ENCODE results near the gene VRTN.

VRTN gene

GRCh38 chr14:74348735-74349463, 628 bp downstream of the VRTN start:
- Histone ChIP-seq H3K9me2 (replicated peaks; ENCODE audit: low read depth, low read length) (no peaks in the 10 kb centered on the region), H3K9ac (ENCODE audit: low read depth, low read length, poor library complexity, severe bottlenecking) (no peak overlapping the region), H3K36me3 (ENCODE audit: insufficient read depth, low read length) (no peaks in the 10 kb centered on the region), H2AFZ (ENCODE audit: low read length) (no peak overlapping the region), H3K27me3 (ENCODE audit: insufficient read depth, low read length, poor library complexity, severe bottlenecking) (no peaks in the 10 kb centered on the region), H3K4me1 (ENCODE audit: insufficient read depth, low read length, poor library complexity, severe bottlenecking) (no peaks in the 10 kb centered on the region), H3K9me3 (ENCODE audit: insufficient read depth, low read depth, low read length) (no peaks in the 10 kb centered on the region), H4K20me1 (ENCODE audit: insufficient read depth, low read length, poor library complexity, severe bottlenecking) (no peaks in the 10 kb centered on the region), H3K4me2 (ENCODE audit: low read depth, low read length, poor library complexity, severe bottlenecking) (no peak overlapping the region), H3F3A (ENCODE audit: low read depth) (no peaks in the 10 kb centered on the region), H3K4me3 (ENCODE audit: low read length, poor library complexity, severe bottlenecking) (no peak overlapping the region), H3K79me2 (ENCODE audit: insufficient read depth, low read length) (no peaks in the 10 kb centered on the region)
- TF ChIP-seq EZH2phosphoT487 (IDR thresholded peaks at IDR 0.05; ENCODE audit: borderline replicate concordance) (no peak), CTCF (conservative IDR thresholded peaks at IDR 0.05; ENCODE audit: low read length) (no peak)

DNA sequence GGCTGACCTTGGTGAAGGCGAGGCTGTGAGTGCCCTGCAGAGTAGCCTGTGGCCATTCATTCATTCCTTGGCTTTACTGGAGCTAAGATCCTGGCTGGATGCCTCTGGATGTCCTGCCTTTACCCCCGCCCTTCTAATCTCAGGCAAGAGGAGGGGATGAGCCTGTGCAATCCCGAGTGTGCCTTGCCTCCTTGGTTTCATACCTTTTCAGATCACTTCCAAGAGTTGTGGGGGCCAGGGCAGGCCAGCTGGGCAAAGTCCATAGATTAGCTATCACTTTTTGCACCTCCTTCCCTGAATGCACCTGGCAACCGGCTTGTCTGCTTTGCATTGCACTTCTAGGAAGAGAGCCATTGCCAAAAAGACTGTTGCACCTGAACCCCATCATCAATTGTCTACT, 1.5 kb downstream of the VRTN start:
- Histone ChIP-seq H2AFZ (ENCODE audit: low read length) (no peak overlapping the region), H3F3A (ENCODE audit: low read depth) (no peaks in the 10 kb centered on the region), H3K27me3 (ENCODE audit: insufficient read depth, low read length, poor library complexity, severe bottlenecking) (no peaks in the 10 kb centered on the region), H3K4me2 (ENCODE audit: low read depth, low read length, poor library complexity, severe bottlenecking) (no peak overlapping the region), H3K9ac (ENCODE audit: low read depth, low read length, poor library complexity, severe bottlenecking) (no peak overlapping the region), H3K9me2 (replicated peaks; ENCODE audit: low read depth, low read length) (no peaks in the 10 kb centered on the region), H3K36me3 (ENCODE audit: insufficient read depth, low read length) (no peaks in the 10 kb centered on the region), H3K9me3 (ENCODE audit: insufficient read depth, low read depth, low read length) (no peaks in the 10 kb centered on the region), H3K4me1 (ENCODE audit: insufficient read depth, low read length, poor library complexity, severe bottlenecking) (no peaks in the 10 kb centered on the region), H4K20me1 (ENCODE audit: insufficient read depth, low read length, poor library complexity, severe bottlenecking) (no peaks in the 10 kb centered on the region), H3K79me2 (ENCODE audit: insufficient read depth, low read length) (no peaks in the 10 kb centered on the region), H3K4me3 (ENCODE audit: low read length, poor library complexity, severe bottlenecking) (no peak overlapping the region)
- no peak for TF ChIP-seq EZH2phosphoT487 (IDR thresholded peaks at IDR 0.05; ENCODE audit: borderline replicate concordance)
- TF ChIP-seq CTCF (conservative IDR thresholded peaks at IDR 0.05; ENCODE audit: low read length), result no peak

DNA sequence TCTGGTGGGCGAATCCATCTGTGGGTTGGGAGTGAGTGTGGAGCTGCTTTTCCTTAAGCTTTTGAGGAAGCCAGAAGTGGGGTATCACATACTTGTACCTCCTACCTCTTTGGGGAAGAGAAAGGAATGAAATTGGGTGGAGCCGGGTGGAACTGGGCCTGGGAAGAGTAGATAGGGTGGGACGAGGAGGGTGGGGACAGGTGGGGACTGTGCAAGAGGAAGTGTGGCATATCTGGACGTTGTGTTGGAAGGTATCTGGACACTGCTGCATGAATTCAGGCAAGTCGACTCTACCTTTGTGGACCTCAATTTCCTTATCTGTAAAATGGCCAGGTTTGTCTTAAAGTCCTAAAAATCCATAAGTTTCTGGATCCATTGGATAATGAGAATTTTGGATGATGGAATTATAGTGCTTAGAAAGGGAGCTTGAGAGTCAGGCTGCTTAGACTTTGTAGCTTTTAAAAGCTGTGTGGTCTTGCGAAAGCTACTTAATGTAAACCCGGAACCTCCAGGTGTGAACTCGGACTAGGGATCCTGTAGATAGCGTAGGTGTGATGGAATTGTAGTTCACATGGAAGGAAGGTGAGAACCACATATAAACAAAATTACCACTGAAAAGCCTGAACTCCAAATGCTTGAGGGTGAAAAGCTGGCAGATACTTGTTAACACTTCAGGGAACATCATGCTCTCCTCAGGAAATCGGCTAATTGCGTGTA, 2.1 kb downstream of the VRTN start:
- H3F3A ChIP-seq (ENCODE audit: low read depth), result no peaks in the 10 kb centered on the region
- H3K4me2 ChIP-seq (ENCODE audit: low read depth, low read length, poor library complexity, severe bottlenecking), result no peak overlapping the region
- no peak overlapping the region for H3K9ac ChIP-seq (ENCODE audit: low read depth, low read length, poor library complexity, severe bottlenecking)
- no peaks in the 10 kb centered on the region for H3K9me2 ChIP-seq (replicated peaks; ENCODE audit: low read depth, low read length)
- H2AFZ ChIP-seq (ENCODE audit: low read length), result no peak overlapping the region
- H3K4me1 ChIP-seq (ENCODE audit: insufficient read depth, low read length, poor library complexity, severe bottlenecking), result no peaks in the 10 kb centered on the region
- no peak overlapping the region for H3K4me3 ChIP-seq (ENCODE audit: low read length, poor library complexity, severe bottlenecking)
- no peak for TF ChIP-seq CTCF (conservative IDR thresholded peaks at IDR 0.05; ENCODE audit: low read length)
- TF ChIP-seq EZH2phosphoT487 (IDR thresholded peaks at IDR 0.05; ENCODE audit: borderline replicate concordance), result no peak
- H3K27me3 ChIP-seq (ENCODE audit: insufficient read depth, low read length, poor library complexity, severe bottlenecking), result no peaks in the 10 kb centered on the region
- no peaks in the 10 kb centered on the region for H3K36me3 ChIP-seq (ENCODE audit: insufficient read depth, low read length)
- no peaks in the 10 kb centered on the region for H3K9me3 ChIP-seq (ENCODE audit: insufficient read depth, low read depth, low read length)
- no peaks in the 10 kb centered on the region for H3K79me2 ChIP-seq (ENCODE audit: insufficient read depth, low read length)
- H4K20me1 ChIP-seq (ENCODE audit: insufficient read depth, low read length, poor library complexity, severe bottlenecking), result no peaks in the 10 kb centered on the region
